ENCODE measurements around the gene LYPD5.

- TF ChIP-seq CTCF (IDR thresholded peaks at IDR 0.05 in 4 of 5, conservative IDR thresholded peaks at IDR 0.05 in 1 of 5) (no peak), POLR2A (IDR thresholded peaks at IDR 0.05) (no peak)
Measured at GRCh38 chr19:43777163-43777695, 25.0 kb downstream of the LYPD5 start.
